Epithelial cell of proximal tubule (primary cell): ENCODE data around the gene TRMT10A. TPM values are rescaled to one million over a fixed set of nuclear protein-coding genes. Genes with fewer than 3 reads are reported as not detected.

Source experiments
- DNase-seq: peaks from one replicate; pipeline ENCODE4 v3.0.0-alpha.2; 2011; ENCODE audit warnings: low read depth
- H3K4me3 ChIP-seq: 2 replicates; pipeline ENCODE4 v1.5.1; 2011; ENCODE audit warnings: low read depth, mild to moderate bottlenecking, low read length
- total RNA-seq: library from RNA; depleted of rRNA; stranded (reverse); fragments of >200 nt; gene quantifications from 2 replicates; pipeline ENCODE4 v1.2.3, GENCODE V29; 2015
- TF ChIP-seq, protein P1 (sequence below): conservative IDR thresholded peaks from 2 replicates; pipeline ENCODE4 v1.5.1; 2012; ENCODE audit warnings: low read depth, mild to moderate bottlenecking, low read length

TRMT10A gene
- 9.9 and 10.2 TPM in 2 replicates for total RNA-seq

- H3K4me3 ChIP-seq, result peak within 1 kb of the TSS; percentile 78
- peak; percentile 88 for DNase-seq
- TF ChIP-seq, protein P1, sequence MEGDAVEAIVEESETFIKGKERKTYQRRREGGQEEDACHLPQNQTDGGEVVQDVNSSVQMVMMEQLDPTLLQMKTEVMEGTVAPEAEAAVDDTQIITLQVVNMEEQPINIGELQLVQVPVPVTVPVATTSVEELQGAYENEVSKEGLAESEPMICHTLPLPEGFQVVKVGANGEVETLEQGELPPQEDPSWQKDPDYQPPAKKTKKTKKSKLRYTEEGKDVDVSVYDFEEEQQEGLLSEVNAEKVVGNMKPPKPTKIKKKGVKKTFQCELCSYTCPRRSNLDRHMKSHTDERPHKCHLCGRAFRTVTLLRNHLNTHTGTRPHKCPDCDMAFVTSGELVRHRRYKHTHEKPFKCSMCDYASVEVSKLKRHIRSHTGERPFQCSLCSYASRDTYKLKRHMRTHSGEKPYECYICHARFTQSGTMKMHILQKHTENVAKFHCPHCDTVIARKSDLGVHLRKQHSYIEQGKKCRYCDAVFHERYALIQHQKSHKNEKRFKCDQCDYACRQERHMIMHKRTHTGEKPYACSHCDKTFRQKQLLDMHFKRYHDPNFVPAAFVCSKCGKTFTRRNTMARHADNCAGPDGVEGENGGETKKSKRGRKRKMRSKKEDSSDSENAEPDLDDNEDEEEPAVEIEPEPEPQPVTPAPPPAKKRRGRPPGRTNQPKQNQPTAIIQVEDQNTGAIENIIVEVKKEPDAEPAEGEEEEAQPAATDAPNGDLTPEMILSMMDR, result no peak
Measured at GRCh38 chr4:99563310-99564186, at the start of gene TRMT10A. TSS of gene TRMT10A (minus strand) at chr4:99564039. CDS start at chr4:99559338, 4,701 bp downstream.

DNA sequence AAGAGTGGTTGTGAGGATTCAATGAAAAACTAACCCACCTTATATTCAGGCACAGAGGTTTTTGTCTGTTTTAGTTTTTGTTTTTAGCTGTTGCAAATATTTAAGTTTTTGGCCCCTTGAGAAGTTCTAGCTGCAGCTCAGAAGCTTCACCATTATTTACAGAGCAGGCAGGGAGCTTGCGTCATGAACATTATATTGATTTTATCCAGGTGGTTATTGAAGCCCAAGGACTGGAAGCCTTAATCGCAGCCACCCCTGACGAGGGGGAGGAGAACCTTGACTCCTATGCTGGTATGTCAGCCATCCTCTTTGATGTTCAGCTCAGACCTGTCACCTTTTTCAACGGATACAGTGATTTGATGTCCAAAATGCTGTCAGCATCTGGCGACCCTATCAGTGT lies 48.9 kb upstream of the TRMT10A start:
- TF ChIP-seq, protein P1, result no peak
- no peak for DNase-seq
- H3K4me3 ChIP-seq, result no peak overlapping the region

DNA sequence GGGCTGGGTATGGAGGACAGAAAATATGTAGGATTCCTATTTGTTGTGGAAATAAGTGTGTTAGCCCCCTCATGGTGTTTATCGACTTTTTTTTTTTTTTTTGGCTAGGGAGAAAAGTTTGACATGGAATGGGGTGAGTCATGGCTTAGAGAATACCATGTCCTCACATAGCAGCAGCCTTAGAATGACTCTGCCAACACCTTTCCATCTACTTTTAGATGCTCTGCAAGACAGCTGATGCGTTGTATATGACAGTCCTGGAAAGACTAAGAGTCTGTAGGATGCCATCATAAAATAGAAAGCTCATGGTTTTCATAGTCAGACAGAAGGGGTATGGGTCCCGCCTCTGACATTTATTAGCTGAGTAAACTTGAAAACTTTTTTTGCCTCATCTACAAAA lies 48.4 kb upstream of the TRMT10A start:
- DNase-seq, result no peak
- TF ChIP-seq, protein P1, result no peak

GRCh38 chr4:99610605-99611175 lies 46.9 kb upstream of the TRMT10A start:
- TF ChIP-seq, protein P1, result no peak
- no peak overlapping the region for H3K4me3 ChIP-seq
- DNase-seq, result no peak

More for the DNA sequence above, 48.4 kb upstream of the TRMT10A start:
- H3K4me3 ChIP-seq, result no peak overlapping the region

GRCh38 chr4:99608417-99608816 lies 44.6 kb upstream of the TRMT10A start:
- no peak overlapping the region for H3K4me3 ChIP-seq
- DNase-seq, result no peak
- TF ChIP-seq, protein P1, result no peak

DNA sequence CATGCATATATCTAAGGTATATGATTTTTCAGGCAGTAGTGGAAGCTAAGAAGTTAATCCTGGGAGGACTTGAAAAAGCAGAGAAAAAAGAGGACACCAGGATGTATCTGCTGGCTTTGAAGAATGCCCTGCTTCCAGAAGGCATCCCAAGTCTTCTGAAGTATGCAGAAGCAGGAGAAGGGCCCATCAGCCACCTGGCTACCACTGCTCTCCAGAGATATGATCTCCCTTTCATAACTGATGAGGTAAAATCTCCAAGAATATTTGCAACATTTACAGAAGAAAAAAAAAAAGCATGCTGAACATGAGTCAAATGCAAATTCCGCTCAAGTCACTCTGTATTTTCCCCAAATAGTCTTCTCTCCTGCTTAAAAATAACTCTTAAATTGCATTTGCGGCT lies 42.9 kb upstream of the TRMT10A start:
- DNase-seq, result no peak
- H3K4me3 ChIP-seq, result no peak overlapping the region
- TF ChIP-seq, protein P1, result no peak
